DOHH2 (cell line): ENCODE data around the gene SPOP.

Source experiments
- CTCF ChIP-seq: fragments of 200-600 bp; sonication (generic); IDR thresholded peaks from one replicate; pipeline ENCODE4 v1.5.1; 2014; ENCODE audit warnings: antibody characterized with exemption, mild to moderate bottlenecking, low read depth, low read length; ENCODE audit not compliant: poor library complexity, severe bottlenecking
- EZH2phosphoT487 ChIP-seq: fragments of 200-600 bp; sonication (generic); IDR thresholded peaks from 2 replicates; pipeline ENCODE4 v1.6.1; 2017; ENCODE audit warnings: borderline replicate concordance, mild to moderate bottlenecking, antibody characterized with exemption, low read length, moderate library complexity, mixed read lengths

GRCh38 chr17:49600949-49601348 is 76.9 kb downstream of the SPOP start:
- no peak for TF ChIP-seq CTCF
- no peak for TF ChIP-seq EZH2phosphoT487
